ENCODE data around the gene TPO.

TPO gene

DNA sequence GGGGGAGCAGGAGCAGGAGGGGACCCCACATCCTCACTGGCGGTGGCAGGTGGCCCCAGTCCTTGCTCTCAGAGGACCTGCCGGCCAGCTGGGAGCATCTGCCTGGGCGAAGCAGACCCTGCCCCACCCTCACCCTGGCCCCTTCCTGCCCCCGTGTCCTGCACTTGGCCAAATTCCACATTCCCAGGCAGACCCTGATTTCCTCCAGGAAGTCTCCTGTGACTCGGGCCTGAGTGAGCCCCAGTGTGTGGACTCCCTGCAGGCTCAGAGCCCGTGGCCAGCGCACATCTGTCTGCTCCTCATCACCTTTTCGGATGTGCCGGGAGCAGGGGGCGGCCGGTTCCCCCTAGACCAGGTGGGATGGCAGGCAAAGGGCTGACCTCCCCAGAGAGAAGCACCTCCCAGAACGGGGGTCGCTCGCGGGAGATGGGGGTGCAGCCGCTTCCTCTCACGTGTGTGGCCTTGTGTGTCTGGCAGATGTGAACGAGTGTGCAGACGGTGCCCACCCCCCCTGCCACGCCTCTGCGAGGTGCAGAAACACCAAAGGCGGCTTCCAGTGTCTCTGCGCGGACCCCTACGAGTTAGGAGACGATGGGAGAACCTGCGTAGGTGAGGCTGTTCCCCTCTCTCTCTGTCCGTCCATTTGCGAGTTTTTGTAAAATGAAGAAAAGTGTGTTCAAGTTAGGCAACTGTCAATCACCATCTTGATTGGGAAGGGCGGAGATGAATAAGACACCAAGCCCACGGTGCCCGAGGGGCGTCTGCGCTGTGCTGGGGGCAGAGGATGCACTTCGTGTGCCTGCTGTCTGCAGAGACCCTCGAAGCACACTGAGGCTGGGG is 90.4 kb downstream of the TPO start:
- no peak for DNase-seq (ENCODE audit: low read depth in 2 of 2)
- no peak overlapping the region for H3K4me3 ChIP-seq (replicated peaks in 1 of 2; ENCODE audit: low read depth in 2 of 2, low read length in 2 of 2)
- TF ChIP-seq, protein P1, sequence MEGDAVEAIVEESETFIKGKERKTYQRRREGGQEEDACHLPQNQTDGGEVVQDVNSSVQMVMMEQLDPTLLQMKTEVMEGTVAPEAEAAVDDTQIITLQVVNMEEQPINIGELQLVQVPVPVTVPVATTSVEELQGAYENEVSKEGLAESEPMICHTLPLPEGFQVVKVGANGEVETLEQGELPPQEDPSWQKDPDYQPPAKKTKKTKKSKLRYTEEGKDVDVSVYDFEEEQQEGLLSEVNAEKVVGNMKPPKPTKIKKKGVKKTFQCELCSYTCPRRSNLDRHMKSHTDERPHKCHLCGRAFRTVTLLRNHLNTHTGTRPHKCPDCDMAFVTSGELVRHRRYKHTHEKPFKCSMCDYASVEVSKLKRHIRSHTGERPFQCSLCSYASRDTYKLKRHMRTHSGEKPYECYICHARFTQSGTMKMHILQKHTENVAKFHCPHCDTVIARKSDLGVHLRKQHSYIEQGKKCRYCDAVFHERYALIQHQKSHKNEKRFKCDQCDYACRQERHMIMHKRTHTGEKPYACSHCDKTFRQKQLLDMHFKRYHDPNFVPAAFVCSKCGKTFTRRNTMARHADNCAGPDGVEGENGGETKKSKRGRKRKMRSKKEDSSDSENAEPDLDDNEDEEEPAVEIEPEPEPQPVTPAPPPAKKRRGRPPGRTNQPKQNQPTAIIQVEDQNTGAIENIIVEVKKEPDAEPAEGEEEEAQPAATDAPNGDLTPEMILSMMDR (IDR thresholded peaks at IDR 0.05; ENCODE audit: low read depth, low read length), result no peak

DNA sequence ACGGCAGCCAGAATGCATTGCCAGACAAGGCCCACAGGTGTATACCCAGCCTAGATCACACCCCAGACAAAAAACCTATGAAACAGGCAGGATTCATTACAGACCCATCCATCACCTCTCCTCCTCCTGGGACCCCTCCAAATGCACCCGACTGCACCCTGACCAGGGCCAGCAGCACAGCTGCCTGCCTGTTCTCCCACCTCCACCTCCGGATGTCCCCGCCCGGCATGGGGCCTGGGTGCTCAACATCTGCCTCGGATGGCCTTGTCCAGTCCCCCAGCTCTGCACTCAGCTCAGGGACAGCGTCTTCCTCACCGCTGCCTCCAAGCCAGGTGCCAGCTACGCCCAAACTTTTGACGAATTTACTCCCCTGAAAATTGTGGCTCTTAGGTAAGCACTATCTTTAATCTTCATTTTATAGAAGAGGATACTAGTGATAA is 91.1 kb downstream of the TPO start:
- TF ChIP-seq, protein P1 (IDR thresholded peaks at IDR 0.05; ENCODE audit: low read depth, low read length), result no peak
- no peak for DNase-seq (ENCODE audit: low read depth in 2 of 2)
- no peak overlapping the region for H3K4me3 ChIP-seq (replicated peaks in 1 of 2; ENCODE audit: low read depth in 2 of 2, low read length in 2 of 2)

DNA sequence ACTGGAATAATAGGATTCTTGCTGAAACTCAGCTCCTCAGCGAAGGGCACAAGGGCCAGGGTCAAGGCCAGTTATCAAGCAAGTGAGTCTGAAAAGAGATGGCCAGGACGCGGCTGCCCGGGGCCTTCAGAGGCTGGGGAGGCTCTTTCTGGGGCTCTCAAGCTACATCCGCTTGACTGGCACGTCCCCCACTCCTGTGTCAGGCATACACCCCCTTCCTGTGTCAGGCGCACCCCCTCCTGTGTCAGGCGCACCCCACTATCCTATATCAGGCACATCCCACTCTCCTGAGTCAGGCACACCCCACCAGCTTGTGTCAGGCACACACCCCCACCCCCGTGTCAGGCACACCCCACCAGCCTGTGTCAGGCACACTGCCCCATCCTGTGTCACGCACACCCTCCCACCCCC is 91.8 kb downstream of the TPO start:
- no peak overlapping the region for H3K4me3 ChIP-seq (replicated peaks in 1 of 2; ENCODE audit: low read depth in 2 of 2, low read length in 2 of 2)
- no peak for DNase-seq (ENCODE audit: low read depth in 2 of 2)
- TF ChIP-seq, protein P1 (IDR thresholded peaks at IDR 0.05; ENCODE audit: low read depth, low read length), result no peak

DNA sequence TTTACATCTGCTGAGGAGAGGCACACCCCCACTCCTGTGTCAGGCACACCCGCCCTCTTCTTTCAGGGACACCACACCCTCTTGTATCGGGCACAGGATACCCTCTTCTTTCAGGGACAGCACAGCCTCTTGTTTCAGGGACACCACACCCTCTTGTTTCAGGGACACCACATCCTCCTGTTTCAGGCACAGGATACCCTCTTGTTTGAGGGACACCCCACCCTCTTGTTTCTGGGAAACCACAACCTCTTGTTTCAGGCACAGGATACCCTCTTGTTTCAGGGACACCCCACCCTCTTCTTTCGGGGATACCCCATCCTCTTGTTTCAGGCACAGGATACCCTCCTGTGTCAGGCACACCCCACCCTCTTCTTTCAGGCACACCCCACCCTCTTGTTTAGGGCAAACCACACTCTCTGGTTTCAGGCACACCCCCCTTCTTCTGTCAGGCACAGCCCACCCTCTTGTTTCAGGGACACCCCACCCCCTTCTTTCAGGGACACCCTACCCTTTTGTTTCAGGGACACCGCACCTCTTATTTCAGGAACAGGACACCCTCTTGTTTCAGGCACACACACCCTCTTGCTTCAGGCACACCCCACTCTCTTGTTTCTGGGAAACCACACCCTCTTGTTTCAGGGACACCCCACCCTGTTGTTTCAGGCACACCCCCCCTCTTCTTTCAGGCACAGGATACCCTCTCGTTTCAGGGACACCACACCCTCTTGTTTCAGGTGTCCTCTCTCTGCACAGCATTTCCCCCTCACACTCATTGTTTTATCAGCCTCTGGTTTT is 96.2 kb downstream of the TPO start:
- no peak overlapping the region for H3K4me3 ChIP-seq (replicated peaks in 1 of 2; ENCODE audit: low read depth in 2 of 2, low read length in 2 of 2)
- no peak for DNase-seq (ENCODE audit: low read depth in 2 of 2)
- TF ChIP-seq, protein P1 (IDR thresholded peaks at IDR 0.05; ENCODE audit: low read depth, low read length), result no peak

DNA sequence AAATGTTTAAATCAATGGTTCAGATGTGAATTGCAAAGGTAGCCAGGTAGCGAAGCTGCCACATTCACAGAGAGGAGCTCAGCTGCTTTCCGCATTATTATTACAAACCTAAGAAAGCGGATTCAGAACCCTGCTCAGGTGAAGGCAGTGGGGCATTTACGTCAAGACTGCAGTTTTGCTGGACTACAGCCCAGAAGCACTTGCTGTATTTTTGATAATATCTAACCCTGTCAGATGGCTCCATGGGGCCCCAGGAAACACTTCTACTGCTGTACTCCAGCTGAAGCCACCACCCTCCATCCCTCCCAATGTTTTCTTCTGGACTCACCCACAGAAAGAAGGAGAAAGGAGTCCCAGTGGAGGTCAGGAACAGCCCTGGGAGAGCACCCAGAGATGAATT is 96.9 kb downstream of the TPO start:
- no peak for DNase-seq (ENCODE audit: low read depth in 2 of 2)
- no peak overlapping the region for H3K4me3 ChIP-seq (replicated peaks in 1 of 2; ENCODE audit: low read depth in 2 of 2, low read length in 2 of 2)
- TF ChIP-seq, protein P1 (IDR thresholded peaks at IDR 0.05; ENCODE audit: low read depth, low read length), result no peak

DNA sequence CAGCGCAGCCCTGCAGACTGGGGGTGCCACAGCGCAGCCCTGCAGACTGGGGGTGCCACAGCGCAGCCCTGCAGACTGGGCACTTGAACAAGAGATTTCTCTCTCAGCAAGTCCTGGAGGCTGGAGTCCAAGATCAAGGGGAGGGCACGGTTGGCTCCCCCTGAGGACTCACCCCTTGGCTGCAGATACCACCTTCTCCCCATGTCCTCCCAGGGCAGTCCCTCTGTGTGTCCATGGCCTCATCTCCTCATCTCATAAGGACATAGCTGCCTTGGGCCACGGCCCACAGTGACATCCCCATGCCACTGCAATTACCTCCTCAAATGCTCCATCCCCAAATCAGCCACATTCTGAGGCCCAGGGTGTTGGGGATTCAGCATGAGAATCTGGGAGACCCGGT is 98.2 kb downstream of the TPO start:
- no peak overlapping the region for H3K4me3 ChIP-seq (replicated peaks in 1 of 2; ENCODE audit: low read depth in 2 of 2, low read length in 2 of 2)
- TF ChIP-seq, protein P1 (IDR thresholded peaks at IDR 0.05; ENCODE audit: low read depth, low read length), result no peak
- DNase-seq (ENCODE audit: low read depth in 2 of 2), result no peak
